HG03469 (cell line): Measurements from ENCODE around the gene CIZ1.
"Not testable (repeated sequence)": the region's sequence is repeated elsewhere in the genome, so short reads cannot be mapped to it uniquely, and the experiment has no call there.

ENCODE experiments used
- ATAC-seq: cut with Tn5 transposase; IDR thresholded peaks from one replicate; pipeline ENCODE4 v1.9.1; 2021; ENCODE audit warnings: mild to moderate bottlenecking, moderate library complexity, moderate number of reproducible peaks; ENCODE audit not compliant: unreplicated experiment

CIZ1 gene

GRCh38 chr9:128149001-128149701 lies 42.2 kb downstream of the CIZ1 start, which contains the start of gene LCN2:
Gene LCN2, plus strand, starts transcription at chr9:128149453. Its CDS starts 73 bp downstream, at chr9:128149526.
- ATAC-seq, result no peak

- no peak for ATAC-seq
Measured at GRCh38 chr9:128148509-128149000, 42.8 kb downstream of the CIZ1 start.

GRCh38 chr9:128146591-128147120 lies 44.7 kb downstream of the CIZ1 start:
- no peak for ATAC-seq

- no peak for ATAC-seq
Measured at GRCh38 chr9:128145951-128146351, 45.4 kb downstream of the CIZ1 start.

GRCh38 chr9:128145536-128145935 lies 45.8 kb downstream of the CIZ1 start:
- ATAC-seq, result no peak

GRCh38 chr9:128144239-128145181 lies 46.9 kb downstream of the CIZ1 start:
- ATAC-seq, result no peak

GRCh38 chr9:128143525-128144238 lies 47.7 kb downstream of the CIZ1 start:
- ATAC-seq, result no peak

- ATAC-seq, result no peak
Measured at GRCh38 chr9:128142596-128142995, 48.8 kb downstream of the CIZ1 start.

- ATAC-seq, result no peak
Measured at GRCh38 chr9:128142061-128142460, 49.3 kb downstream of the CIZ1 start.

- ATAC-seq, result no peak
Measured at GRCh38 chr9:128141604-128142003, 49.8 kb downstream of the CIZ1 start.

GRCh38 chr9:128139621-128140020 lies 51.8 kb downstream of the CIZ1 start:
- ATAC-seq, result no peak

- ATAC-seq, result no peak
Measured at GRCh38 chr9:128138001-128138400, 53.4 kb downstream of the CIZ1 start.

GRCh38 chr9:128136816-128137793 lies 54.3 kb downstream of the CIZ1 start:
- ATAC-seq, result no peak

GRCh38 chr9:128135561-128135960 lies 55.8 kb downstream of the CIZ1 start:
- ATAC-seq, result not testable (repeated sequence)

- not testable (repeated sequence) for ATAC-seq
Measured at GRCh38 chr9:128132139-128132538, 59.2 kb downstream of the CIZ1 start.

GRCh38 chr9:128131346-128131745 lies 60.0 kb downstream of the CIZ1 start:
- ATAC-seq, result not testable (repeated sequence)

GRCh38 chr9:128130651-128131050 lies 60.7 kb downstream of the CIZ1 start:
- ATAC-seq, result not testable (repeated sequence)

- ATAC-seq, result not testable (repeated sequence)
Measured at GRCh38 chr9:128129976-128130590, 61.3 kb downstream of the CIZ1 start.
